Sigmoid colon (tissue), 3 donors: ENCODE measurements around the gene ANK2.

Source experiments
- CTCF ChIP-seq, 4 experiments: fragments of 450-650 bp in 3 of 4; fragments of 200-600 bp in 1 of 4; IDR thresholded peaks; one replicate each; pipeline ENCODE4 v1.5.1; 2016 to 2019; ENCODE audit warnings: antibody characterized with exemption in 4 of 4, mild to moderate bottlenecking in 3 of 4, moderate library complexity in 2 of 4
- POLR2A ChIP-seq, 2 donors: fragments of 450-650 bp; IDR thresholded peaks; one replicate each; pipeline ENCODE4 v1.6.1; 2016; ENCODE audit warnings: antibody characterized with exemption in 2 of 2, mild to moderate bottlenecking in 2 of 2, moderate library complexity in 2 of 2

GRCh38 chr4:113222471-113222870 is 173.0 kb downstream of the ANK2 start:
- no peak for TF ChIP-seq CTCF (IDR thresholded peaks at IDR 0.05)
- no peak for TF ChIP-seq POLR2A (IDR thresholded peaks at IDR 0.05)
